Stimulated activated CD8-positive, alpha-beta memory T cell treated with anti-CD3 and anti-CD28 coated beads, Interleukin-7, amount 100 ng/mL, for 1 hour (primary cell): ENCODE results near the gene FNBP1.
"Not testable (repeated sequence)": the region's sequence is repeated elsewhere in the genome, so short reads cannot be mapped to it uniquely, and the experiment has no call there.

Experiments
- DNase-seq, 2 donors: peaks; one replicate each; pipeline ENCODE4 v3.0.0-alpha.2; 2020; ENCODE audit warnings: low read depth in 2 of 2

FNBP1 gene

GRCh38 chr9:129991139-129991538 lies 51.9 kb downstream of the FNBP1 start:
- DNase-seq = not testable (repeated sequence)

GRCh38 chr9:129990269-129991010 lies 52.5 kb downstream of the FNBP1 start:
- DNase-seq = no peak

GRCh38 chr9:129989740-129990139 lies 53.2 kb downstream of the FNBP1 start:
- DNase-seq = no peak

GRCh38 chr9:129989362-129989708 lies 53.7 kb downstream of the FNBP1 start:
- no peak for DNase-seq

- no peak for DNase-seq
Observed at GRCh38 chr9:129988607-129989361, 54.2 kb downstream of the FNBP1 start.

- DNase-seq = no peak
Observed at GRCh38 chr9:129987941-129988340, 55.0 kb downstream of the FNBP1 start.

- no peak for DNase-seq
Observed at GRCh38 chr9:129987047-129987446, 55.9 kb downstream of the FNBP1 start.

- DNase-seq = not testable (repeated sequence)
Observed at GRCh38 chr9:129984589-129984988, 58.4 kb downstream of the FNBP1 start.

- DNase-seq = no peak
Observed at GRCh38 chr9:129983891-129984290, 59.1 kb downstream of the FNBP1 start.

- no peak for DNase-seq
Observed at GRCh38 chr9:129981180-129981907, 61.6 kb downstream of the FNBP1 start.

- DNase-seq = not testable (repeated sequence)
Observed at GRCh38 chr9:129980224-129980623, 62.8 kb downstream of the FNBP1 start.

GRCh38 chr9:129979071-129979745 lies 63.8 kb downstream of the FNBP1 start:
- DNase-seq = no peak

GRCh38 chr9:129972816-129973215 lies 70.2 kb downstream of the FNBP1 start:
- DNase-seq = no peak

- DNase-seq = no peak
Observed at GRCh38 chr9:129968690-129969485, 74.1 kb downstream of the FNBP1 start.

- DNase-seq = no peak
Observed at GRCh38 chr9:129964901-129965734, 77.9 kb downstream of the FNBP1 start.

GRCh38 chr9:129962889-129963703 lies 79.9 kb downstream of the FNBP1 start:
- DNase-seq = peak; percentile 34 to 37

GRCh38 chr9:129962451-129962864 lies 80.5 kb downstream of the FNBP1 start:
- no peak for DNase-seq

GRCh38 chr9:129958796-129959195 lies 84.2 kb downstream of the FNBP1 start:
- DNase-seq = no peak

GRCh38 chr9:129954868-129955550 lies 88.0 kb downstream of the FNBP1 start:
- no peak for DNase-seq
